ENCODE measurements around the gene INPP5J. TPM values are rescaled to one million over a fixed set of nuclear protein-coding genes. Genes with fewer than 3 reads are reported as not detected.

INPP5J gene
- total and polyA plus RNA-seq, 2 donors (not counting 1 experiment from before 2014, with no cell fraction given), result 0.17 to 0.33 TPM

DNA sequence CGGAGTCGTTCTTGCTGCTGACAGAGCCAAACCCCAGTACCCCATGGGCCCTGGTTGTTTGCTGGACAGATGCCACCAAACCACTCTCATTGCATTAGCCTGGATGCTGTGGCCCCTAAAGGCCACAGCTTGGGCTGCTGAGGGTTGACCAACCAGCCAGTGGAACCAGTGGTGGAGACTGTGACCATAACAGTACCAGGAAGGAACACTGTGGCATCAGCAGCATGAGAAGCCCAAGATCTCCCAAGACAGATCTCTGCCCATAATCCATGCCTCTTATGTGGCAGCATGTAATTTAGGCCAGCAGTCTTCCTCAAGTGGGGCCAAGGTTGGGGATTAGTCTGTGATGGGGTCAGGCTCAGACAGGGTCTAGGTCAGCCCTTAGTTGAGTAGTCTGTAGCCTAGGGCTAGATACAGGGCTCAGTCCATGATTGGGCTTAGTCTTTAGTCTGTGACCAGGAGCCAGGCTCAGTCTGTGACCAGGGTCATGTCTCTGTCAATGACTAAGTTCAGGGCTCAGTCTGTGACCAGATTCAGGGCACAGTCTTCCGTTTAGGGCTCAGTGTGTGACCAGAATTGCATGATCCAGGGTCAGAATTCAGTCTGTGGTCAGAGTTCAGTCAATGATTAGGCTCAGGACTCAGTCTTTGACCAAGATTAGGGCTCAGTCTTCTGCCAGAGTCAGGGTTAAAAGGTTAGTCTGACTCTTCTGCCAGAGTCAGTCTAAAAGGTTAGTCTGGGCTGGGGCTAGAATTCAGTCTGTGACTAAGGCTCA lies 4.5 kb upstream of the INPP5J start:
- Histone ChIP-seq H3K4me3 (replicated peaks in 1 of 4; ENCODE audit: control extremely low read depth in 1 of 4, insufficient read depth in 1 of 4, low read depth in 3 of 4, low read length in 4 of 4) (no peak overlapping the region), H3K9ac (ENCODE audit: insufficient read depth, low read length) (no peak overlapping the region), H3K4me2 (ENCODE audit: extremely low read depth, insufficient read depth, low read length) (no peak overlapping the region), H3K27ac (ENCODE audit: insufficient read depth, low read length) (no peak overlapping the region), H4K20me1 (ENCODE audit: control insufficient read depth, extremely low read depth, insufficient read depth, low read length) (no peaks in the 10 kb centered on the region), H3K36me3 (ENCODE audit: control insufficient read depth, insufficient read depth, low read length) (no peaks in the 10 kb centered on the region), H3K9me3 (ENCODE audit: control insufficient read depth, insufficient read depth, low read depth, low read length) (no peaks in the 10 kb centered on the region), H3K27me3 (ENCODE audit: control insufficient read depth, insufficient read depth, low read length) (no peaks in the 10 kb centered on the region), H3K79me2 (ENCODE audit: control insufficient read depth, insufficient read depth, low read length) (no peaks in the 10 kb centered on the region), H3K4me1 (ENCODE audit: control insufficient read depth, extremely low read depth, insufficient read depth, low read length) (peaks cover 3% of the 10 kb centered on the region), H2AFZ (ENCODE audit: low read length) (no peak overlapping the region)
- TF ChIP-seq, protein P1, sequence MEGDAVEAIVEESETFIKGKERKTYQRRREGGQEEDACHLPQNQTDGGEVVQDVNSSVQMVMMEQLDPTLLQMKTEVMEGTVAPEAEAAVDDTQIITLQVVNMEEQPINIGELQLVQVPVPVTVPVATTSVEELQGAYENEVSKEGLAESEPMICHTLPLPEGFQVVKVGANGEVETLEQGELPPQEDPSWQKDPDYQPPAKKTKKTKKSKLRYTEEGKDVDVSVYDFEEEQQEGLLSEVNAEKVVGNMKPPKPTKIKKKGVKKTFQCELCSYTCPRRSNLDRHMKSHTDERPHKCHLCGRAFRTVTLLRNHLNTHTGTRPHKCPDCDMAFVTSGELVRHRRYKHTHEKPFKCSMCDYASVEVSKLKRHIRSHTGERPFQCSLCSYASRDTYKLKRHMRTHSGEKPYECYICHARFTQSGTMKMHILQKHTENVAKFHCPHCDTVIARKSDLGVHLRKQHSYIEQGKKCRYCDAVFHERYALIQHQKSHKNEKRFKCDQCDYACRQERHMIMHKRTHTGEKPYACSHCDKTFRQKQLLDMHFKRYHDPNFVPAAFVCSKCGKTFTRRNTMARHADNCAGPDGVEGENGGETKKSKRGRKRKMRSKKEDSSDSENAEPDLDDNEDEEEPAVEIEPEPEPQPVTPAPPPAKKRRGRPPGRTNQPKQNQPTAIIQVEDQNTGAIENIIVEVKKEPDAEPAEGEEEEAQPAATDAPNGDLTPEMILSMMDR (conservative IDR thresholded peaks at IDR 0.05 in 1 of 2, IDR thresholded peaks at IDR 0.05 in 1 of 2; ENCODE audit: low read depth in 1 of 2, low read length in 2 of 2), result no peak
- TF ChIP-seq EZH2 (IDR thresholded peaks at IDR 0.05; ENCODE audit: low read length, missing control alignments), result no peak
- DNase-seq (ENCODE audit: low read depth in 2 of 2), result no peak

DNA sequence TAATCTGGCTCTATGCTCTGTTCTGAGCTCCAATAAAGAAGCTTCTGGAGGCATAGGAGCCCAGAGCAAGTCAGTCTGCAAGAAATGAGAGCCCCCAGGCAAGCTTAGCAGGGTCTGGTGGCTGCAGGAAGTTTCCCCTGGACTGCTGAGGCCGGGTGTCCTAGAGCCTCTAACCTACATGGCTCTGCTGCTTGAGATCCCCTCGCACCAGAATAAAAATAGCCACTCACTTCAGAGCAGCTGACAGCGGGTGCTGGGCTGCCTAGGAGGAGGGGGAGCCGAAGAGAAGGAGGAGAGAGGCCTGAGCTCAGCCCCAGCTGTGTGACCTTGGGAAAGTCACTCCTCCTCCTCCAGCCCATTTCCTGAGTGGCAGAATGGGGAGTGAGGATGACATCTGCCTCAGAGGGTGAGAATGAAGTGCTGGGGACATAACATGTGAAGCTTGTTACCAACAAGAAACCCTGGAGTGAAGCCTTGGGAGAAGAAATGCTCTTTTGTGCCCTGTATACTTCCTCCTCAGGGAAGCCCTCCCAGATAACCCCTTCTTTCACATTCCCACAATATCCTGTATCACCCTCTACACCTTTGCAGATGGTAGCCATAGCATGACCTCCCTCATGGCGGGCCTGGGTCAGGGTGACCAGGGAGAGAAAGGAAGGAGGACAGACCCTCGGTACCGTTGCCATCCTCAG lies 3.6 kb upstream of the INPP5J start:
- H3K27me3 ChIP-seq (ENCODE audit: control insufficient read depth, insufficient read depth, low read length), result no peaks in the 10 kb centered on the region
- no peaks in the 10 kb centered on the region for H3K36me3 ChIP-seq (ENCODE audit: control insufficient read depth, insufficient read depth, low read length)
- H3K9ac ChIP-seq (ENCODE audit: insufficient read depth, low read length), result no peak overlapping the region
- no peak overlapping the region for H3K4me2 ChIP-seq (ENCODE audit: extremely low read depth, insufficient read depth, low read length)
- H3K79me2 ChIP-seq (ENCODE audit: control insufficient read depth, insufficient read depth, low read length), result no peaks in the 10 kb centered on the region
- H4K20me1 ChIP-seq (ENCODE audit: control insufficient read depth, extremely low read depth, insufficient read depth, low read length), result no peaks in the 10 kb centered on the region
- DNase-seq (ENCODE audit: low read depth in 2 of 2), result no peak
- H3K4me1 ChIP-seq (ENCODE audit: control insufficient read depth, extremely low read depth, insufficient read depth, low read length), result peaks cover 3% of the 10 kb centered on the region
- TF ChIP-seq, protein P1 (conservative IDR thresholded peaks at IDR 0.05 in 1 of 2, IDR thresholded peaks at IDR 0.05 in 1 of 2; ENCODE audit: low read depth in 1 of 2, low read length in 2 of 2), result no peak
- TF ChIP-seq EZH2 (IDR thresholded peaks at IDR 0.05; ENCODE audit: low read length, missing control alignments), result no peak
- no peaks in the 10 kb centered on the region for H3K9me3 ChIP-seq (ENCODE audit: control insufficient read depth, insufficient read depth, low read depth, low read length)
- H2AFZ ChIP-seq (ENCODE audit: low read length), result no peak overlapping the region
- H3K4me3 ChIP-seq (replicated peaks in 1 of 4; ENCODE audit: control extremely low read depth in 1 of 4, insufficient read depth in 1 of 4, low read depth in 3 of 4, low read length in 4 of 4), result no peak overlapping the region
- no peak overlapping the region for H3K27ac ChIP-seq (ENCODE audit: insufficient read depth, low read length)

DNA sequence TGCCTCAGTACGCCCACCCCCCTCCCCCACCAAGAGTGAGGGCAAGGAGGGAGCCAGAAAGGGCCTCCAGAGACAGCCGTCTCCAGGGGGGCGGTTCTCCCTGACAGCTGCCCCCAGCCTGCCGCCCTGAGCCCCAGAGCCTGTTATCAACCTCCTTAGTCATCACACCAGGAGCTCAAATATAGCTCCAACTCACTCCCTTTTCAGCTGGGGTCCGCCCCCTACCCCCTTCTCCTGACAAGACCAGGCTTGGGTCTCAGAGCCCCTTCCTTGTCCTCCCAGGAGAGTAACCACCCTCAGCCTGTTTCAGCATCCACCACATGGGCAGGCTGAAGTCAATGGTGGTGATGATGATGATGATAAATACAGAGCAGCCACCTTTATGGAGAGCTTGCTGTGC lies 2.5 kb upstream of the INPP5J start:
- Histone ChIP-seq H3K4me3 (replicated peaks in 1 of 4; ENCODE audit: control extremely low read depth in 1 of 4, insufficient read depth in 1 of 4, low read depth in 3 of 4, low read length in 4 of 4) (no peak overlapping the region), H3K27me3 (ENCODE audit: control insufficient read depth, insufficient read depth, low read length) (no peaks in the 10 kb centered on the region), H2AFZ (ENCODE audit: low read length) (no peak overlapping the region), H3K4me1 (ENCODE audit: control insufficient read depth, extremely low read depth, insufficient read depth, low read length) (peaks cover 3% of the 10 kb centered on the region), H3K9me3 (ENCODE audit: control insufficient read depth, insufficient read depth, low read depth, low read length) (no peaks in the 10 kb centered on the region), H3K27ac (ENCODE audit: insufficient read depth, low read length) (no peak overlapping the region), H3K9ac (ENCODE audit: insufficient read depth, low read length) (no peak overlapping the region), H3K79me2 (ENCODE audit: control insufficient read depth, insufficient read depth, low read length) (no peaks in the 10 kb centered on the region), H4K20me1 (ENCODE audit: control insufficient read depth, extremely low read depth, insufficient read depth, low read length) (no peaks in the 10 kb centered on the region), H3K4me2 (ENCODE audit: extremely low read depth, insufficient read depth, low read length) (no peak overlapping the region), H3K36me3 (ENCODE audit: control insufficient read depth, insufficient read depth, low read length) (no peaks in the 10 kb centered on the region)
- no peak for DNase-seq (ENCODE audit: low read depth in 2 of 2)
- TF ChIP-seq, protein P1 (conservative IDR thresholded peaks at IDR 0.05 in 1 of 2, IDR thresholded peaks at IDR 0.05 in 1 of 2; ENCODE audit: low read depth in 1 of 2, low read length in 2 of 2), result no peak
- TF ChIP-seq EZH2 (IDR thresholded peaks at IDR 0.05; ENCODE audit: low read length, missing control alignments), result no peak

Measured in fibroblast of lung (primary cell).